ENCODE data around the gene CRACDL.
"Not testable (repeated sequence)": the region's sequence is repeated elsewhere in the genome, so short reads cannot be mapped to it uniquely, and the experiment has no call there.

CRACDL gene

GRCh38 chr2:98776136-98776535 is 159.9 kb downstream of the CRACDL start:
- no peak for DNase-seq (ENCODE audit: low read depth)

- DNase-seq (ENCODE audit: low read depth), result no peak
Observed at GRCh38 chr2:98775146-98775986, 160.7 kb downstream of the CRACDL start.

DNA sequence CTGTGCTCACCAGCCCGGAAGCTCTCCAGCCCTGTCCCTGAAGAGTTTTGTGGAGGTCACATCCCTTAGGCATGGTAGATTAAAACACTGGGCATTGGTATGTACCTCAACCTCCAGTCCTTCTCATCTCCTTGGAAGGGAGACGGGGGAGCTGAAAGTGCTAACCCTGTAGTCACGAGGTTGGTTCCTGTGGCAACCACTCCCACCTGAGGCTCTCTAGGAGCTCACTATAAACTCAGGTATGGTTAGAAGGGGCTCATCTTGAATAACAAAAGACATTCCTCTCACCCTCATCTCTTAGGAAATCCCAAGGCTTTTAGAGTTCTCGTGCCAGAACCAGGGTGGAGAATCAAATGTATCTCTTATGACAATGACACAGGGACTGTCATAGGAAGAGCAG is 162.1 kb downstream of the CRACDL start:
- no peak for DNase-seq (ENCODE audit: low read depth)

DNA sequence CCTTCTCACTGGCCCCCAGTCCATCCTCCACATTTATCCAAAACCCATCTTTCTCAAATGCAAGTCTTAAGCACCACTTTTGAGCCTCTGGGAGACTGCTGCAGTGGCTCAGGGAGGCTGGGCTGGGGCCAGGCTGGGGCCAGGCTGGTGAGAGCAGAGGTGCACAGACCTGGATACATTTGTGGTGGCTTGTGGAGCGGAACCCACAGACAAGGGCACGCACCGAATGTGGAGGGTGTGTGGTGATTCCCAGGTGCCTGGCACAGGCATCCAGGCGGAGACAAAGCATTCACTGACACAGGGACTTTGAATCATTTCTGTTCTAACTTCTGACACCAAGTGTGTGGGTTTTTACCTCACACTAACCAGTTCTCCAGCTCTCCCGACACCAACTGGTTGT is 162.9 kb downstream of the CRACDL start:
- DNase-seq (ENCODE audit: low read depth), result no peak

- no peak for DNase-seq (ENCODE audit: low read depth)
Observed at GRCh38 chr2:98772536-98772935, 163.5 kb downstream of the CRACDL start.

- no peak for DNase-seq (ENCODE audit: low read depth)
Observed at GRCh38 chr2:98771721-98772524, 164.1 kb downstream of the CRACDL start.

DNA sequence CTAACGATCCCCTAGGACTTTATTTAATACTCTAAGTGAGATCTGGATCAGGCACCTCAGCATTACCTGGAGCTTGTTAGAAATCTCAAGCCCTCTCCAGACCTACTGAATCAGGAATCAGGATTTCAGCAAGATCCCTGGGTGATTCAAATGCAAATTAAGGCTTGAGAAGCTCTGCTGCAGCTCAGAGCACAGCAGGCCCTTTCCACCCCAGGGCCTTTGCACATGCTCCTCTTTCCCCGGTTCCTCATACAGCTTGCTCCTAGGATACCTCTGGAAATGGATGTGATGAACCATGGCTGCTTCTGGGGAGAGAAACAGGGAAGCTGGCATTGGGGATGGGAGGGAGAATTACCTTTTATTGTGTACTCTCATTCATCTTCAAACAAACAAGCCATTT is 164.8 kb downstream of the CRACDL start:
- no peak for DNase-seq (ENCODE audit: low read depth)

- no peak for DNase-seq (ENCODE audit: low read depth)
Observed at GRCh38 chr2:98769784-98770183, 166.2 kb downstream of the CRACDL start.

DNA sequence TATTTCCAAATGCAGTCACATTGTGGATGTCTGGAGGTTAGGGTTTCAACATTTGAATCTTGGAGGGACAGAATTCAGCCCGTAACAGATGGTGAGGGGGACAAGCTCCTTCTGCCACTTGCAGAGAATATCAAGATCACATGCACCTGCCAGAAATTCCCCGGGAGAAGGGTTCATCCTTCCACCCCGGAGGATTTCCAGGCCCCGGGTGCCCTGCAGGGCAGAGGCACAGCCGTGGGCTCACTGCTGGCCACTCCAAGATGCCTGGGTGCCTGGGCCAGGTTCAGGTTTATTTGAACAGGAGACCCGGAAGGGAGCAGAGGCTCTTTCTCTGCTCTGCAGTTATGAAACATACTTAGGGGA is 166.9 kb downstream of the CRACDL start:
- no peak for DNase-seq (ENCODE audit: low read depth)

GRCh38 chr2:98768384-98769113 is 167.5 kb downstream of the CRACDL start:
- DNase-seq (ENCODE audit: low read depth), result no peak

DNA sequence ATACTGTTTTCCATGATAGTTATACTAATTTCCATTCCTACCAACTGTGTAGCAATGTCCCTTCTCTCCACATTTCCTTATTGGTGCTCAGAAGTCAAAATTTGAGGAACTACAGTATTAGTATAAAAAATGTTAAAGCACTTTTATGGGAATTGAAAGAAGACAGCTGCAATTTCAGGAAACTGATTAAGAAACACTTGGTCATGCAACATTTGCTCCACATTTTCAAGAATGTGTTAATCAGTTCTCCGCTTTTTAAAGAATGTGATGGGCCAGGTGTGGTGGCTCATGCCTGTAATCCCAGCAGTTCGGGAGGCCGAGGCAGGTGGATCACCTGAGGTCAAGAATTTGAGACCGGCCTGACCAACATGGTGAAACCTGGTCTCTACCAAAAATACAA is 171.5 kb downstream of the CRACDL start:
- DNase-seq (ENCODE audit: low read depth), result no peak

DNA sequence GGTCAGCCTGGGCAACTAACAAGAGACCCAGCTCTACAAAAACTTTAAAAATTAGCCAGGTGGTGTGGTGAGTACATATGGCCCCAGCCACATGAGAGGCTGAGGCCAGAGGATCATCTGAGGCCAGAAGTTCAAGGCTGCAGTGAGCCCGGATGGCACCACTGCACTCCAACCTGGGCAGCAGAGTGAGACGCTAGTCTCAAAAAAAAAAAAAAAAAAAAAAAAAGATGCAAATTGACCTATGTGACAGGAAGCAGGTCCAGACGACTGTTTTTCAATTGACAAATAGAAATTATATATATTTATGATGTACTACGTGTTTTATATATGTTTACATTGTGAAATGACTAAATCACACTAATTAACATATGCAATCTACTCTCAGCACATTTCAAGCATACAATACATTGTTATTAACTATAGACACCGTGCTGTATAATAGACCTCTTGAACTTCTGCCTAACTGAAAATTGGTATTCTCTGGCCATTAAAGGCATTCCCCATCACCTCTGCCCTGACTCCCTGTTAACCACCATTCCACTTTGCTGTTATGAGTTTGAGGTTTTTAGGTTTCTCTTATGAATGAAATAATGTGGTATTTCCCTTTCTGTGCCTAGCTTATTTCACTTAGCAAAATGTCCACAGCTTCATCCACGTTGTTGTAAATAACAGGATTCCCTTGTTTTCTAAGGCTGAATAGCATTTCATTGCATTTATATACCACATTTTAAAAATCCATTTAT is 172.6 kb downstream of the CRACDL start:
- no peak for DNase-seq (ENCODE audit: low read depth)

DNA sequence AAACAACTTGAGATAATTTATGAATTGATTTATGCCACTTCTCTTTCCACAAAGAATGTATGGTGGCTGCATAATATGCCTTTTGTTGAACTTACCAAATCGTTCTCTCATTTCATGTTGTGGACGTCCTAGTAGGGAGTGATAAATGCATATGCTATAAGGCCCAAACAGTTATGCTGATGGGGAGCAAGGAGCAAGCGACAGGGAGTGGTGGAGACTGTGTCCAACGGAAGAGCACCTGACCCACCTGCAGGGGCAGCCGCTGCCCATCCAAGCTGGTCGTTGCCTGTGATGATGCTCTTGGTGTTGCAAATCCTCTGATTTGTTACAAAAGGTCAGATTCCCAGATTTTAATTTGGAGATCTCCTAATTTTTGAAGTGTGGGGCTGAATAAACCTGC is 174.1 kb downstream of the CRACDL start:
- no peak for DNase-seq (ENCODE audit: low read depth)

DNA sequence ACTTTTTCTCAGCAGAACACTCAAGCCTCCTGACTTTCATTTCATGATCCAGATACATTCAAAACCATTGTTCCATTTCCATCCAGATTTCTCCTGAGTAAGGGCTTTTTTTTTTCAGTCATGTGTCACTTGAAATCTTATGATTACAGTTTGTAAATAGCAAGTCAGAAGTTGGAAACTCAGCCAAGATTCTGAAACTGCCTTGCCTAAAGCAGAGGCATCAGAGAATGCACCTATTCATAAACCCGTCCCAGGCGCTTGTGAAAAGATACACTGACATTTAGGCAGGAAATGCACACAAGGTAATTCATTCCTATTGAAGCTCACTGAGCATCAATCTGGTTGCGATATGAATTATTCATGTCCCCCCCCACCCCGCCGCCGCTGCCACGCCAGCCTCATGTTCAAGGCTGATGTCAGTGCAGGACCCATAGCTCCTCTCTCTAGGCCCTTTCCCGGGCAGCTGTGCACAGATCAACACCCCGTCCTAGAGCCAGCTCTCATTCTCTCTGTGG is 174.7 kb downstream of the CRACDL start:
- no peak for DNase-seq (ENCODE audit: low read depth)

DNA sequence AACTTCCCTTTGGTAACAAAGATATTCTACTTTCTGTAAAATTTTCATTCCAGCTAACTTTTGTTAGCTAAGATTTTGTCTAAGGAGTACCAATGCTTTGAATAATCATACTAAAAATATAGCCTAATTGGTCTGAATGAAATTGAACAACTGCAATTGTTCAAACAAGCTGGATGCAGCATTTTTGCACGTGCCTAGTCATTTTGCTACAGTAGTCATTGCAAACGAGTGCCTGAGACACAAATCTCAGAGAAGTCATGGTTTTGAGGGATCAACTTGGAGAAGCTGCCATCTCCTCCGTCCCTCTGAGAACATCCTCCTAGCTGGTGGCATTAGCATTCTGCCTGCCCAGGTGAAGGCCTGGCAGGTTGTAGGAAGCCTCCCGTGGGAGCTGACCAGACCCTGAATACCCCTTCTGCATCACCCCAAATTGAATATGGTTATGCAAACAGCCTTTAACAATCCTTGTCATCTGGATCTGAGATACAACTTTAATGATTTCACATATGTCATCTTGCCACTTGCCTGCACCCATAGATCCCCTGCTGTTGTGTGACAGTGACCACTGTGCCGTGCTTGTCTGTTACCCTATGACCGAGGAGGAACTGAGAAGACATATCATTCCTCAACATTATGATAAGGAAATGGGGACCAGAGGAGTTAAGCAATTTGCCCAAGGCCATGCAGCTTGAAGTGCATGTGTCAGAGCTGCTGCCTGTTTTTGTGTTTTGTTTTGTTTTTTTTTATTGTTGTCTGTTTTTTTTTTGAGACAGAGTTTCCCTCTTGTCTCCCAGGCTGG is 176.0 kb downstream of the CRACDL start:
- DNase-seq (ENCODE audit: low read depth), result no peak

GRCh38 chr2:98759338-98759737 is 176.7 kb downstream of the CRACDL start:
- no peak for DNase-seq (ENCODE audit: low read depth)

DNA sequence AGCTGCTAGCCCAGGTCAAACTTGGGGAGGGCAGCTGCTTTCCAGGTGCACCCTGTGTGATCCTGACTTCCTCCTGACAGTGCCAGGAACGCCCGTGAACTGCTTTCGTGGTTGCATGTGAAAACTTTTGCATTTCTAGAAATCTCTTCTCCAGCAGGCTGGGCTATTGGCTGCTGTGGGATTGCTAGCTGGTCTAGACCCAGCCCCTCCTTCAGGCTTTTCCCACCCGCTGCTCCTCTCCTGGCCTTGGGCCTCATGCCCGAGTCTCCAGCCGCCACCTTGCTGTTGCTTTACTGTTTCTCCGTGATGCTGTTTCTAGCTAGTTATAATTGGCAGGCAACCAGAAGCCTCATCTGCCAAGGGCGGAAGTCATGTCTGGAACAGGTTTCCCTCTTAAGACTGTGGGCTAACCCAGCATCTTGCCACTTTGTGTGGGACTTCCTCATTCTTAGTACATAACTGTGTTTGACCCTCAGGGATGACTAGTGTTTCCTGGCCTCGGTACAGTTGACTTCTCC is 178.1 kb downstream of the CRACDL start:
- peak; percentile 59 for DNase-seq (ENCODE audit: low read depth)

DNA sequence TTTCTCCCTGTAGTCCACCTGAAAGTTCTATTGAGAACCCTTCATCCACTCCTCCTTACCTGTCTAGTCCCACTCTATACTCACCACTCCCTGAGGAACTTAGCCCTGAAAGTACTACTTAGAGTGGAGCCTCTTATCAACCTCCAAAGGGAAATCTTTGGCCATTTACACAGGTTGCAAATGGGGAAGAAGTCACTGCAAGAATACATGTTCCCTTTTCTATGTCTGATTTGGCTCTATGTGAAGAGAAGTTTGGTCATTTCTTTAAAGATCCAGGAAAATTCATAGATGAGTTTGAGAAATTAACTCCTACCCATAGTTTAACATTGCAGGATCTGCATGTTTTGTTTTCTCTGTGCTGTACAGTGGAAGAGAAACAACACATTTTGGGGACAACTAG is 182.2 kb downstream of the CRACDL start:
- no peak for DNase-seq (ENCODE audit: low read depth)

GRCh38 chr2:98752711-98753110 is 183.3 kb downstream of the CRACDL start:
- not testable (repeated sequence) for DNase-seq (ENCODE audit: low read depth)

DNA sequence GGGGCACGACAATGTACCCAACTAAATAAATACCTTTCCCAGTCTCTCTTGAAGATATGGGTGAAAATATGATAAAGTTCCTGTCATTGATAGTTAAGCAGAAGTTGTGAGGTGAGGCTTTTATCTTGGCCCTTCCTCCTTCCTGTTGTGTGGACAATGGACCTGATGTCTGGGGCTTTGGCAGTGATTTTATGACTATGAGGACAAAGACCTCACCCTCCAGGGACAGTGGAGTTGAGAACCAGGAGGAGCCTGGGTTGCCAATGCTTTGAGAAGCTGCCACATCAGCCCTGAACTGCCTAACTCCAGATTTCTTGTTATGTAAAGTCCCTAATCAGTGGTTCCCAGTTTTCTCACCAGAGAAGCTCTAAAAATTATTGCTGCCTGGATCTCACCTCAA is 184.3 kb downstream of the CRACDL start:
- no peak for DNase-seq (ENCODE audit: low read depth)
